NB4 (cell line): ENCODE results near the gene ZNF609.

Experiments used
- CTCF ChIP-seq: IDR thresholded peaks from one replicate; pipeline ENCODE4 v1.5.1; 2012; ENCODE audit warnings: low read depth, low read length
- MYC ChIP-seq: IDR thresholded peaks from 2 replicates; pipeline ENCODE4 v1.6.1; 2011; ENCODE audit warnings: low read depth, low read length
- TF ChIP-seq, protein P1 (sequence below): IDR thresholded peaks from 2 replicates; pipeline ENCODE4 v1.6.1; 2011; ENCODE audit warnings: low read depth, low read length

- no peak for TF ChIP-seq CTCF
- TF ChIP-seq, protein P1, sequence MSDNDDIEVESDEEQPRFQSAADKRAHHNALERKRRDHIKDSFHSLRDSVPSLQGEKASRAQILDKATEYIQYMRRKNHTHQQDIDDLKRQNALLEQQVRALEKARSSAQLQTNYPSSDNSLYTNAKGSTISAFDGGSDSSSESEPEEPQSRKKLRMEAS: no peak
- TF ChIP-seq MYC: no peak
Observed at GRCh38 chr15:64515825-64516224, 55.4 kb downstream of the ZNF609 start.
